ENCODE measurements around the gene MYOZ3. TPM values are rescaled to one million over a fixed set of nuclear protein-coding genes. Genes with fewer than 3 reads are reported as not detected.

MYOZ3 gene
- total RNA-seq, 4 donors from 2014 or later = 0.22 TPM; not detected in 3

DNA sequence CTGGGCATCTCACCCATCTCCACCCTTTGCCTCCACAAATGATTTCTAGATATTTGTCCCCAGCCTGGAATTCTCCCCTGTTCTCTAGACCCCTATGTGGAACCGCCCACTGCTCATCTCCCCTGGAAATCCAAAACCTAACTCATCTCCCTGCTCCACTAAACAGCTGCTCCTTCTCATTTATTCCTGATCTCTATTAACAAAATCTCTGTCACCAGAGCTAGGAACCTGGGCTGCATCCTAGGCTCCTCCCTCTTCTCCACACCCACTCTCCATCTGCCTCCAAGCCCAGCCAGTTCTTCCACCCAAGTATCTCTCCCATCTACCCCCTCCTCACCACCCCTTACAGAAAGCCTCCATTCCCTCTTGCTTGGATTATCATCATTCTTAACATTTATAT is 44.5 kb upstream of the MYOZ3 start:
- TF ChIP-seq, protein P1, sequence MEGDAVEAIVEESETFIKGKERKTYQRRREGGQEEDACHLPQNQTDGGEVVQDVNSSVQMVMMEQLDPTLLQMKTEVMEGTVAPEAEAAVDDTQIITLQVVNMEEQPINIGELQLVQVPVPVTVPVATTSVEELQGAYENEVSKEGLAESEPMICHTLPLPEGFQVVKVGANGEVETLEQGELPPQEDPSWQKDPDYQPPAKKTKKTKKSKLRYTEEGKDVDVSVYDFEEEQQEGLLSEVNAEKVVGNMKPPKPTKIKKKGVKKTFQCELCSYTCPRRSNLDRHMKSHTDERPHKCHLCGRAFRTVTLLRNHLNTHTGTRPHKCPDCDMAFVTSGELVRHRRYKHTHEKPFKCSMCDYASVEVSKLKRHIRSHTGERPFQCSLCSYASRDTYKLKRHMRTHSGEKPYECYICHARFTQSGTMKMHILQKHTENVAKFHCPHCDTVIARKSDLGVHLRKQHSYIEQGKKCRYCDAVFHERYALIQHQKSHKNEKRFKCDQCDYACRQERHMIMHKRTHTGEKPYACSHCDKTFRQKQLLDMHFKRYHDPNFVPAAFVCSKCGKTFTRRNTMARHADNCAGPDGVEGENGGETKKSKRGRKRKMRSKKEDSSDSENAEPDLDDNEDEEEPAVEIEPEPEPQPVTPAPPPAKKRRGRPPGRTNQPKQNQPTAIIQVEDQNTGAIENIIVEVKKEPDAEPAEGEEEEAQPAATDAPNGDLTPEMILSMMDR (IDR thresholded peaks at IDR 0.05; ENCODE audit: low read depth) = no peak

DNA sequence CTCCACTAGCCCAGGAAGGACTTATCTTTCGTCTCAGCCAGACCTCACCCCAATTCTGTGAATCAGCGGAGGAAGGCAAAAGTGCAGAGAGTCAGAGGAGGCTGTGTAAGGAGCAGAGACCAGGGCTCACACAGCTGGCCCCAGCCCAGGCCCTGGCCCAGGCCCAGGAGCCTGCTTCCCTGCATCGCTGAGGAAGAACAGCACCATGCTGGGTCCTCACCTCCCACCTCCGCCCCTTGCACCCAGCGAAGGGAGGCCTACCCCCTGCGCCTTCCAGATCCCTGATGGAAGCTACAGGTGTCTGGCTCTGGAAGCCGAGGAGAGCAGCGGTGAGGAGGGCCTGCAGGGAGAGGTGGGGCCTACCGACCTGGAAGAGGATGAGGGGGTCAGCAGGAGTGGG is 42.9 kb upstream of the MYOZ3 start:
- TF ChIP-seq, protein P1 (IDR thresholded peaks at IDR 0.05; ENCODE audit: low read depth) = no peak

DNA sequence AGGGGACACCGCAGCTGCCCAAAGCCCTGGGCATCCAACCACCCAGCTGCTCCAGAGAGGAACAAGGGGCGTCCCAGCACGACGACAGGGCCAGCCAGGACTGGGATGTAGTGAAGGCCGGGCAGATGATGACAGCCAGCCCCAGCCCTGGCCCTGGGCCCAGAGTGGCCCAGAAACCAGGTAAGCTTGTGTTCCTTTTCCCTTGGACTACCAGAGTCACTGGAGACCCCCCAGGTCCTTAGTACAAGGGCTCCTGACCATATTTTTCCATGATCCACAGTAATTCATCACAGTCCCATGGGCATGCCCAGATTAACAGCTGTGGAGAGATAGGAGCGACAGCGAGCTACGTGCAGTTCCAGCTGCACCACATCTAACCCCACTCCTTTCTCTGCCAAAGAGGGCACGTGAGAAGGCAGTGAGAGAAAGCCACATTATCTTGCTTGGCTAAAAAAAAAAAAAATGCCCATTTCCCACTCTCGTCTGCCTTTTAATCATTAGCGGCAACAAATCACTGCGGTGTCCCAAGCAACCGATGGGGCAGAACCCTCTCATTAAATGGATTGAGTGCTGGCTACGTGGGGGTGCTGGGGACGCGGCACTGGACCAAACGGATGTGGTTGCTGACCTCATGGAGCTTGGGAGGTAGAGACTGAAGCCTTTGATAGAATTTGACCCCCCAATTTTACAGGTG is 42.3 kb upstream of the MYOZ3 start:
- TF ChIP-seq, protein P1 (IDR thresholded peaks at IDR 0.05; ENCODE audit: low read depth) = no peak

DNA sequence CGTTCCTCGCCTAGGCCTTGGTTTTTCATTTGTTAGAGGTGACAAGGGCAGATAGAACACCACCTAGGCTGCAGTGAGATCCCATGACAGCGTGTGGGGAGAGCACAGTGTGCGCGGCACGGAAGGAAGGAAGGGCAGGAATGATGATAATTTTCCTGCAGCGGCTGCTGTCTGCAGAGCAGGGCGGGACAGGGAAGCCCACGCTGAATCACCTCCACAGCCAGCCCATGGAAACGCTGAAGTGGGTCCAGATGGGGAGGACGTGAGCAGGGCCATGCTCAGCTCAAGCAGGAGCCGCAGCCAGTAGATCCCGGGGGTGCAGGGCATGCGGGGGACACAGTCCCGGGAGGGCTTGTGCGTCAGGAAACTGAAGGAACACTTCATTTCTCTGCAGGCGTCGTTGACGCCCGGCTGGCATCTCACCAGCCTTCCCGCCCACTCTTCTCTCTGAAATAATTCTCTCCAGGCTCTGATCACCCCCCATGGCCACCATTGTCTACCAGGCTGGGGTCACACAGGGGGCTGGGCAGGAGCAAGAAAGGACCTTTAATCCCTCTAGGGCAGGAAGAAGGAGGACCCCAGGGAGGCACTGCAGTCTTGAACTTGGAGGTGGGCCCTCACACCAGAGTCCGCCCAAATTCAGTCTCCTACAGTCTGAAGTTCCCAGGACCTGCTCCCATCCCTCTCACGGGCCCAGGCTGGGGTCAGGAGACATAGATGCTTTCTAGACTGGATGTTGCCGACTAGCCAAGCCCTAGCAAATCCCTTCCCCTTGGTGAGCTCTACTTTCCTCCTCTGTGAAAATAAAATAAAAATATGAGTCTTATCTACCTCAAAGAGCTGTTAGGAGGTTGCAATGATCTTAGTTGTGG is 41.5 kb upstream of the MYOZ3 start:
- TF ChIP-seq, protein P1 (IDR thresholded peaks at IDR 0.05; ENCODE audit: low read depth) = no peak

DNA sequence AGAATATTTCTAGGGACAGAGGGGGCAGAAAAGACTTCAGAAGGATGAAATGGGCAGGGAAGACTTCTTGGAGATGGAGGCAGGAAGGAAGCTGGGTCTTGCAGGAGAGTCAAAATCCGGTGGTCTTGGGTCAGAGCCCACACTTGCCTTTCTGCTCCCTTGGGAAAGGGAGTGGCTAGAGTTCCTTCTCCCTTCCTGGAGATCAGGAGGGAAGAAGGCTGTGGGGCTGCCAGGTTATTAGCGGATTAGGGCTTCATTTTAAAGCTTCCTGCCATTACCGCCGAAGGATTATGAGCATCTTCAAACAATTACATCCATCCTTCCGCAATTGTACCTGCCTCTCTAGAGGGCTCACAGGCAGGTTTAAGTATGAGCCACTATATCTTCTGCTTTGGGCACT is 39.8 kb upstream of the MYOZ3 start:
- TF ChIP-seq, protein P1 (IDR thresholded peaks at IDR 0.05; ENCODE audit: low read depth) = no peak

DNA sequence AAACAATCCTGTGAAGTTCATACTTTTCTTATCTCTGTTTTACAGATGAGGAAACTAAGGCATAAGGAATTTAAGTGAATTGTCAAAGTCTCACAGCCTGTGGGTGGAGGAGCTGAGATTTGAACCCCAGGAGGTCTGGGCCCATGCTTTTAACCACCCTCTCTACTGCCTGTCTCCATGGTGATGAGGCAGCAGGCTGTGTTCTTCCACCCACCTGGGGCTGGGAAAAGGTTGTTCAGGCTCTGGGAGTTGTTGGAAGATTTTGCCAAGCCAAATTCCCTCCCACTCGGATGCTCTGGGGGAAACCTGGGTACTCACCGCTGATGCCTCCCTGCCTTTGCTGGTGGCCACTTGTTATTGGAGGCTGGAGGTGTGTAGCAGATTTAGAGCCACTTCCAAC is 38.9 kb upstream of the MYOZ3 start:
- TF ChIP-seq, protein P1 (IDR thresholded peaks at IDR 0.05; ENCODE audit: low read depth) = no peak

DNA sequence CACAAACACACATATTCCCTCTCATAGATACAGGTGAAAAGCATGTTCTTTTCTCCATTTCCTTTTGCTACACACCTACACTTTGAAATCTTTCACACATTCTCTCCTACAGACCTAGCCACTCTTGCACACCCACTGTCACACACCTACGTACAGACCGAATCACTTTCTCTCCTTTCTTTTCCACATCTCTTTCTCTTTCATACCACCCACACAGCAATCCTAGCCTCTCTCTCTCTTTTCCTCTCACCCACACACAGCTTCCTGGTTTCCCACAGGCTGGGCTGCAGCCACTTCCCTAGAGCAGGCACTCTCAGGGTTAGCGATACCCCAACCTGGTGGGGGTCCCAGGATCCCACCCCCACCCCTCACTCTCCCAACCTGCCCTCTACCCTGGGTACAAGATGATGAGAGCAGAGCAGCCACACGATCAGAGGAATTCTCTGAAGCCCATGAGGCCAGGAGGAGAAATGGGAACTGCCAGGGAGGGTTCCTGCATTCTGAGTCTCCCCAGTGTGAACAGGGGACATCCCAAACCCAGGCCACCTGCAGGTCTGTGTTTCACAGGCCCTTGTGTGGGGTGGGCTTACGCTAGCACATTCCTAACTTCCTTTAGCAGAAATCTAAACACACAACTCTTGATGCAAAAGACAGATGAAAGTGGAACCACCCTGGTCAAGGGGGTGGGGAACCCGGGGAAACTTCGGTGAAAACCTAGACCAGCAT is 37.7 kb upstream of the MYOZ3 start:
- TF ChIP-seq, protein P1 (IDR thresholded peaks at IDR 0.05; ENCODE audit: low read depth) = no peak
